Gastroesophageal sphincter (tissue), 4 donors: ENCODE measurements around the gene PDE4B. TPM values are rescaled to one million over a fixed set of nuclear protein-coding genes. Genes with fewer than 3 reads are reported as not detected.
A peak's percentile ranks its signal among the peaks of the same experiment; 100 is the strongest.

ENCODE experiments used
- ATAC-seq: fragments of 150-250 bp; one replicate; pipeline ENCODE4 v1.9.1; 2016; ENCODE audit warnings: mild to moderate bottlenecking, moderate library complexity
- H3K27ac ChIP-seq, 4 donors: fragments of 200-600 bp; sonication (generic) in 3 of 4; 1 replicate in 3 of 4; 2 replicates in 1 of 4; pipeline ENCODE4 v1.5.1; 2016 to 2019
- H3K27me3 ChIP-seq: fragments of 200-600 bp; sonication (generic); one replicate; pipeline ENCODE4 v1.5.1; 2019
- H3K36me3 ChIP-seq, 2 donors: fragments of 200-600 bp; sonication (generic); one replicate each; pipeline ENCODE4 v1.5.1; 2019; ENCODE audit warnings: control low read depth in 1 of 2
- H3K4me1 ChIP-seq, 3 donors: fragments of 200-600 bp; sonication (generic); 1 replicate in 2 of 3; 2 replicates in 1 of 3; pipeline ENCODE4 v1.5.1; 2016 to 2019; ENCODE audit warnings: control low read depth in 2 of 3
- H3K4me3 ChIP-seq, 2 donors: fragments of 200-600 bp; sonication (generic); one replicate each; pipeline ENCODE4 v1.5.1; 2019; ENCODE audit warnings: mild to moderate bottlenecking in 1 of 2, moderate library complexity in 1 of 2
- H3K9me3 ChIP-seq, 3 donors: fragments of 200-600 bp; sonication (generic); one replicate each; pipeline ENCODE4 v1.5.1; 2017 to 2019; ENCODE audit warnings: control low read depth in 2 of 3
- CTCF ChIP-seq, 4 experiments: fragments of 200-600 bp in 2 of 4; fragments of 450-650 bp in 2 of 4; sonication (generic) in 1 of 4; IDR thresholded peaks; one replicate each; pipeline ENCODE4 v1.5.1; 2017 to 2019; ENCODE audit warnings: antibody characterized with exemption in 4 of 4, mild to moderate bottlenecking in 2 of 4, moderate library complexity in 2 of 4
- EP300 ChIP-seq: sonication (generic); formaldehyde crosslinking; IDR thresholded peaks from one replicate; pipeline ENCODE4 v1.6.1; 2017; ENCODE audit warnings: antibody characterized with exemption, mild to moderate bottlenecking
- POLR2A ChIP-seq, 2 donors: fragments of 450-650 bp; IDR thresholded peaks; one replicate each; pipeline ENCODE4 v1.6.1; 2017; ENCODE audit warnings: antibody characterized with exemption in 2 of 2, mild to moderate bottlenecking in 2 of 2, moderate library complexity in 1 of 2
- POLR2AphosphoS5 ChIP-seq: sonication (generic); formaldehyde crosslinking; IDR thresholded peaks from one replicate; pipeline ENCODE4 v1.6.1; 2017; ENCODE audit warnings: antibody characterized with exemption
- WGBS, 2 donors: methylation state at CpG; one replicate each; pipeline ENCODE4 v1.1.5; 2018; ENCODE audit warnings: low coverage in 1 of 2; 5-methylcytosine and 5-hydroxymethylcytosine counted together
- total RNA-seq, 4 donors: library from RNA; depleted of rRNA; stranded (reverse); fragments of >200 nt; gene quantifications; one replicate each; pipeline ENCODE4 v1.1.0, GENCODE V29; 2016

The PDE4B gene
- total RNA-seq, 4 donors from 2014 or later: 5.9 to 16.2 (median 8.8) TPM

- Histone ChIP-seq H3K4me1 (peaks cover 0 to 11% (median 3%) of the 10 kb centered on the region in 3 donors), H3K27me3 (no peaks in the 10 kb centered on the region), H3K27ac (peak overlapping the region in 2 of 4 donors; percentile 32 to 45), H3K36me3 (no peaks in the 10 kb centered on the region), H3K4me3 (no peak overlapping the region), H3K9me3 (no peaks in the 10 kb centered on the region)
- WGBS, 2 donors: 65 to 67% methylated on average over 3 to 6 of the region's 7 CpGs
- peak; percentile 77 for ATAC-seq
- no peak for TF ChIP-seq EP300
These were observed 507.7 kb downstream of the PDE4B start for GRCh38 chr1:66300280-66300971.

GRCh38 chr1:66300972-66301451 lies 508.3 kb downstream of the PDE4B start:
- Histone ChIP-seq H3K27ac (peak overlapping the region in 2 of 4 donors; percentile 32 to 45), H3K4me3 (peak overlapping the region in 1 of 2 donors; percentile 15), H3K9me3 (no peaks in the 10 kb centered on the region), H3K36me3 (no peaks in the 10 kb centered on the region), H3K27me3 (no peaks in the 10 kb centered on the region), H3K4me1 (peaks cover 0 to 11% (median 3%) of the 10 kb centered on the region in 3 donors)
- WGBS, 2 donors: 34 to 43% methylated on average over 4 of the region's 4 CpGs
- TF ChIP-seq CTCF (IDR thresholded peaks at IDR 0.05): no peak
- no peak for TF ChIP-seq POLR2A (IDR thresholded peaks at IDR 0.05)
- no peak for TF ChIP-seq POLR2AphosphoS5
- no peak for TF ChIP-seq EP300
- no peak for ATAC-seq

GRCh38 chr1:66302184-66302742 lies 509.6 kb downstream of the PDE4B start:
- H3K27me3 ChIP-seq: no peaks in the 10 kb centered on the region
- WGBS, 2 donors: 96 to 100% methylated on average over 3 of the region's 3 CpGs
- ATAC-seq: no peak
- TF ChIP-seq CTCF (IDR thresholded peaks at IDR 0.05) (no peak), POLR2AphosphoS5 (no peak), POLR2A (IDR thresholded peaks at IDR 0.05) (no peak), EP300 (no peak)
- H3K9me3 ChIP-seq: no peaks in the 10 kb centered on the region
- H3K4me1 ChIP-seq: peaks cover 0 to 11% (median 3%) of the 10 kb centered on the region in 3 donors
- H3K27ac ChIP-seq: no peak overlapping the region
- H3K4me3 ChIP-seq: no peak overlapping the region
- no peaks in the 10 kb centered on the region for H3K36me3 ChIP-seq

- H3K4me1 ChIP-seq: peaks cover 0 to 11% (median 3%) of the 10 kb centered on the region in 3 donors
- no peak for ATAC-seq
- 43 to 55% methylated on average over 1 of the region's 1 CpG for WGBS, 2 donors
- H3K27ac ChIP-seq: no peak overlapping the region
- no peak for TF ChIP-seq CTCF (IDR thresholded peaks at IDR 0.05)
- no peak overlapping the region for H3K4me3 ChIP-seq
- H3K27me3 ChIP-seq: no peaks in the 10 kb centered on the region
- H3K36me3 ChIP-seq: no peaks in the 10 kb centered on the region
- H3K9me3 ChIP-seq: no peaks in the 10 kb centered on the region
These were observed 510.1 kb downstream of the PDE4B start for GRCh38 chr1:66302815-66303214.

- 97 to 100% methylated on average over 2 of the region's 2 CpGs for WGBS, 2 donors
- no peak for ATAC-seq
- no peaks in the 10 kb centered on the region for H3K9me3 ChIP-seq
- no peaks in the 10 kb centered on the region for H3K36me3 ChIP-seq
- no peaks in the 10 kb centered on the region for H3K27me3 ChIP-seq
- H3K4me3 ChIP-seq: no peak overlapping the region
- no peak overlapping the region for H3K27ac ChIP-seq
- TF ChIP-seq CTCF (IDR thresholded peaks at IDR 0.05): no peak
- TF ChIP-seq POLR2A (IDR thresholded peaks at IDR 0.05): no peak
- TF ChIP-seq EP300: no peak
- TF ChIP-seq POLR2AphosphoS5: no peak
- H3K4me1 ChIP-seq: peaks cover 0 to 11% (median 3%) of the 10 kb centered on the region in 3 donors
These were observed 511.0 kb downstream of the PDE4B start for GRCh38 chr1:66303646-66304045.
